ENCODE results near the gene TRIP12. TPM values are rescaled to one million over a fixed set of nuclear protein-coding genes. Genes with fewer than 3 reads are reported as not detected.

The TRIP12 gene
- total and polyA plus RNA-seq, 2 of the 4 experiments (the other 2 are of a cell fraction) = 51.6 to 209 TPM

GRCh38 chr2:229748950-229749349 lies 172.9 kb downstream of the TRIP12 start:
- 100% methylated on average over 1 of the region's 3 CpGs; no CpG with 5 or more reads in 1 of the 2 experiments for WGBS, 2 experiments (ENCODE audit: extremely low coverage in 2 of 2, insufficient read length in 1 of 2)

More at GRCh38 chr2:229748950-229749349, 172.9 kb downstream of the TRIP12 start:
- no peak for DNase-seq
- H3K27me3 ChIP-seq (ENCODE audit: control insufficient read depth, insufficient read depth, low read length) = no peaks in the 10 kb centered on the region
- TF ChIP-seq CHD1 (IDR thresholded peaks at IDR 0.05; ENCODE audit: low read depth, low read length) (no peak), MXI1 (IDR thresholded peaks at IDR 0.05; ENCODE audit: borderline replicate concordance, low read depth, low read length) (no peak), FOS (IDR thresholded peaks at IDR 0.05; ENCODE audit: low read depth, low read length) (no peak), CEBPB (IDR thresholded peaks at IDR 0.05; ENCODE audit: low read depth, low read length) (no peak), SMC3 (IDR thresholded peaks at IDR 0.05; ENCODE audit: low read depth, low read length) (no peak), RAD21 (IDR thresholded peaks at IDR 0.05; ENCODE audit: low read length) (no peak), POLR2A (IDR thresholded peaks at IDR 0.05; ENCODE audit: low read depth, low read length) (no peak), RFX5 (IDR thresholded peaks at IDR 0.05; ENCODE audit: low read depth, low read length) (no peak), MAZ (IDR thresholded peaks at IDR 0.05; ENCODE audit: borderline replicate concordance, low read depth, low read length) (no peak), CTCF (conservative IDR thresholded peaks at IDR 0.05; ENCODE audit: low read depth, low read length) (no peak), ELK1 (IDR thresholded peaks at IDR 0.05; ENCODE audit: borderline replicate concordance, low read depth, low read length) (no peak), USF2 (IDR thresholded peaks at IDR 0.05; ENCODE audit: low read depth, low read length) (no peak), NFE2L2 (IDR thresholded peaks at IDR 0.05; ENCODE audit: low read depth, low read length) (no peak), MAFK (IDR thresholded peaks at IDR 0.05; ENCODE audit: low read depth, low read length) (no peak), RCOR1 (IDR thresholded peaks at IDR 0.05; ENCODE audit: insufficient replicate concordance, low read length) (no peak), BHLHE40 (IDR thresholded peaks at IDR 0.05; ENCODE audit: low read depth, low read length) (no peak)
- H4K20me1 ChIP-seq (ENCODE audit: insufficient read depth, low read length) = no peaks in the 10 kb centered on the region
- no peak overlapping the region for H2BK15ac ChIP-seq (ENCODE audit: low read depth, low read length)
- H3K27ac ChIP-seq (ENCODE audit: insufficient read depth, low read length) = no peak overlapping the region
- H4K91ac ChIP-seq (ENCODE audit: insufficient read depth, low read depth, low read length) = no peak overlapping the region
- H4K8ac ChIP-seq (ENCODE audit: low read depth in 2 of 2, low read length in 2 of 2) = no peak overlapping the region
- H2BK5ac ChIP-seq (ENCODE audit: low read depth, low read length, poor library complexity, severe bottlenecking) = no peak overlapping the region
- H3K9ac ChIP-seq (ENCODE audit: low read depth, low read length) = no peak overlapping the region
- no peaks in the 10 kb centered on the region for H3K4me1 ChIP-seq (ENCODE audit: control insufficient read depth, insufficient read depth, low read length)
- no peak overlapping the region for H2BK120ac ChIP-seq (ENCODE audit: low read depth, low read length)
- H4K5ac ChIP-seq (ENCODE audit: low read depth, low read length) = no peak overlapping the region
- no peaks in the 10 kb centered on the region for H3K9me3 ChIP-seq (ENCODE audit: control insufficient read depth, insufficient read depth, low read length)
- no TSS peak for BruUV-seq (replicated peaks)
- no peaks in the 10 kb centered on the region for H3K36me3 ChIP-seq (ENCODE audit: control insufficient read depth, insufficient read depth, low read length)
- H3K4ac ChIP-seq (ENCODE audit: low read depth, low read length) = no peak overlapping the region
- ATAC-seq (ENCODE audit: low read depth) = no peak
- CTCF ChIA-PET = no interaction called here
- H2AFZ ChIP-seq (replicated peaks; ENCODE audit: low read length, poor library complexity) = no peak overlapping the region
- no peak overlapping the region for H2AK5ac ChIP-seq (ENCODE audit: low read depth, low read length)
- in situ Hi-C loops (cut with MboI; ENCODE audit: low sequenced_read_pairs) = no loop called here
- H3K4me2 ChIP-seq (ENCODE audit: low read depth, low read length) = no peak overlapping the region
- POLR2A ChIA-PET (ENCODE audit: unreplicated experiment) = no interaction called here
- intact Hi-C loops (cut with micrococcal nuclease) = no loop called here
- no peaks in the 10 kb centered on the region for H3K79me1 ChIP-seq (ENCODE audit: low read depth in 1 of 2, low read length in 2 of 2)
- no peak overlapping the region for H3K14ac ChIP-seq (replicated peaks; ENCODE audit: low read depth, low read length)
- no peak overlapping the region for H2AK9ac ChIP-seq (replicated peaks; ENCODE audit: low read depth, low read length, poor library complexity)
- dilution Hi-C loops (cut with HindIII; ENCODE audit: low sequenced_read_pairs, unreplicated experiment) = no loop called here
- no peak overlapping the region for H2BK20ac ChIP-seq (ENCODE audit: low read depth, low read length)
- H3K4me3 ChIP-seq (ENCODE audit: insufficient read depth, low read depth, low read length) = no peak overlapping the region
- H3K23ac ChIP-seq (ENCODE audit: low read depth, low read length) = no peak overlapping the region
- no peak overlapping the region for H3K56ac ChIP-seq (ENCODE audit: extremely low read depth, insufficient read depth, low read length)
- no peaks in the 10 kb centered on the region for H3K9me1 ChIP-seq (ENCODE audit: insufficient read depth, low read length)
- no peak overlapping the region for H3K18ac ChIP-seq (ENCODE audit: low read depth, low read length)
